ENCODE data around the gene MYLK3.

MYLK3 gene

GRCh38 chr16:46718214-46718613, 29.9 kb downstream of the MYLK3 start:
- no peak overlapping the region for H3K4me3 ChIP-seq (replicated peaks in 1 of 2; ENCODE audit: low read depth in 2 of 2, low read length in 2 of 2)
- TF ChIP-seq, protein P1, sequence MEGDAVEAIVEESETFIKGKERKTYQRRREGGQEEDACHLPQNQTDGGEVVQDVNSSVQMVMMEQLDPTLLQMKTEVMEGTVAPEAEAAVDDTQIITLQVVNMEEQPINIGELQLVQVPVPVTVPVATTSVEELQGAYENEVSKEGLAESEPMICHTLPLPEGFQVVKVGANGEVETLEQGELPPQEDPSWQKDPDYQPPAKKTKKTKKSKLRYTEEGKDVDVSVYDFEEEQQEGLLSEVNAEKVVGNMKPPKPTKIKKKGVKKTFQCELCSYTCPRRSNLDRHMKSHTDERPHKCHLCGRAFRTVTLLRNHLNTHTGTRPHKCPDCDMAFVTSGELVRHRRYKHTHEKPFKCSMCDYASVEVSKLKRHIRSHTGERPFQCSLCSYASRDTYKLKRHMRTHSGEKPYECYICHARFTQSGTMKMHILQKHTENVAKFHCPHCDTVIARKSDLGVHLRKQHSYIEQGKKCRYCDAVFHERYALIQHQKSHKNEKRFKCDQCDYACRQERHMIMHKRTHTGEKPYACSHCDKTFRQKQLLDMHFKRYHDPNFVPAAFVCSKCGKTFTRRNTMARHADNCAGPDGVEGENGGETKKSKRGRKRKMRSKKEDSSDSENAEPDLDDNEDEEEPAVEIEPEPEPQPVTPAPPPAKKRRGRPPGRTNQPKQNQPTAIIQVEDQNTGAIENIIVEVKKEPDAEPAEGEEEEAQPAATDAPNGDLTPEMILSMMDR (IDR thresholded peaks at IDR 0.05; ENCODE audit: low read depth, low read length): no peak
- DNase-seq (ENCODE audit: low read depth in 2 of 2): no peak

DNA sequence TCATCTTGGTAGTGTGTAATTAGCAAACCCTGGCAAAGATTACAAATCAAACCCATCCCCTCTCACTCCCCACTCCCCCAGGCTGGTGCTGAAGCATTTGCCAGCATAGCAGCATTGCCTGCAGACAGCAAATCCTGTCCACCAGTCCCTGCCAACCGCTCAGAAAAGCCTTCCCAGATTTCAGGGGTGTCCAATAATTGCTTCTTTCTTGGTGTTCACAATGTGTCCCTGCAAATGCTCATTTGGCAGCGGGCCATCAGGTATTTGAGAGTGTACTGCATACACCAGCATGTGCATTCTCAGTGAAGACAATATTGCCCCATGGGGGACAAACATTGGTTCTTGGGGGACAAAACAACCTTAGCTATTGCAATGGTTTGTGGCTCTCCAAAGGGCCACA, 30.5 kb downstream of the MYLK3 start:
- DNase-seq (ENCODE audit: low read depth in 2 of 2): no peak
- TF ChIP-seq, protein P1 (IDR thresholded peaks at IDR 0.05; ENCODE audit: low read depth, low read length): no peak
- H3K4me3 ChIP-seq (replicated peaks in 1 of 2; ENCODE audit: low read depth in 2 of 2, low read length in 2 of 2): no peak overlapping the region

- TF ChIP-seq, protein P1 (IDR thresholded peaks at IDR 0.05; ENCODE audit: low read depth, low read length): no peak
- DNase-seq (ENCODE audit: low read depth in 2 of 2): peak in 1 of 2 donors; percentile 5
- no peak overlapping the region for H3K4me3 ChIP-seq (replicated peaks in 1 of 2; ENCODE audit: low read depth in 2 of 2, low read length in 2 of 2)
Measured at GRCh38 chr16:46715769-46716305, 32.3 kb downstream of the MYLK3 start.

DNA sequence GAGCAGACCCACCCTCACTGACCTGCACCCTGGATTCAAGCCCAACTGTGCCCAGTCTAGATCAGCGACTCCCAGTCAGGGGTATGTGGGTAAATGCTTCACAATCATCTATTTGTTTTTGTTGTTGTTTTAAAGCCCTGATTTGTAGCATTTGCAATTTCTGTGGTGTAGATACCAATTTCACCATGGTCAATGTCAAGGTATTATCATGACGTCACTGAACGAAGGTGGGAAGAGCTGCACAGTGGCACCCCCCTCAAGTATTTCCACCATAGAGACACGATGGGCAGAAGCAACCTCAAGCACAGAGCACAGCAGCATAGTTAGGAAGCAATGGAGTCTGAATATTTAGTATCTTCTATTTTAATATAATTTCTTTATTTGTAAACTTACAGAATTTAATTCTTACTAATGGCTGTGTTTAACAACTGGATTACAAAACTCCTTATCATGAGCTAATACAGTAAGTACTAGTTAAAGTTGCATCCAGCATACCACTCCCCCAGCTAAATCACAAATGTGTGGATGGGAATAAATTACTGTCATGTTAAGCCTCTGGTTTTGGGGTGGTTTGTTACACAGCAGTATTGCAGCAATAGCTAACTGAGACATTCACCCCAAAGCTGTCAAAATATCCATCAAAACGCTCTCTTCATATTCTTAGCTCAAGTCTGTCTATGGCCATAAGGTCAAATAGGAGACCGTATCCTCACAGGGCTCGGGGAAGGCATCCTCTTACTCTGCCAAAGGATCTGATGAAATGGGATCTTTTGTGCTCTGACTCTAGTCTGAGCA, 33.1 kb downstream of the MYLK3 start:
- TF ChIP-seq, protein P1 (IDR thresholded peaks at IDR 0.05; ENCODE audit: low read depth, low read length): no peak
- DNase-seq (ENCODE audit: low read depth in 2 of 2): no peak
- no peak overlapping the region for H3K4me3 ChIP-seq (replicated peaks in 1 of 2; ENCODE audit: low read depth in 2 of 2, low read length in 2 of 2)

DNA sequence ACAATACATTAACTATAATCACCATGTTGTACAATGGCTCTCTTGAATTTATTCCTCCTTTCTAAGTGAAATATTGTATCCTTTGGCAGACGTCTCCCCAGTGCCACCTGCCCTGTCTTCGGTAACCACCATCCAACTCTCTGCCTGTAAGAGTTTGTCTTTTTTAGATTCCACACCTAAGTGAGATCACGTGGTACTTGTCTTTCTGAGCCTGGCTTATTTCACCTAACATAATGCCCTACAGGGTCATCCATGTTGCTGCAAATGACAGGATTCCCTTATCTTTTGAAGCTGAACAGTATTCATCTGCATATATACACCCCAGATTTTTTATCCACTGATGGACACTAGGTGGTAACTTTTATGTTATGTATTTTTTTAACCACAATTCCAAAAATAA, 34.5 kb downstream of the MYLK3 start:
- no peak for DNase-seq (ENCODE audit: low read depth in 2 of 2)
- TF ChIP-seq, protein P1 (IDR thresholded peaks at IDR 0.05; ENCODE audit: low read depth, low read length): no peak
- H3K4me3 ChIP-seq (replicated peaks in 1 of 2; ENCODE audit: low read depth in 2 of 2, low read length in 2 of 2): no peak overlapping the region

DNA sequence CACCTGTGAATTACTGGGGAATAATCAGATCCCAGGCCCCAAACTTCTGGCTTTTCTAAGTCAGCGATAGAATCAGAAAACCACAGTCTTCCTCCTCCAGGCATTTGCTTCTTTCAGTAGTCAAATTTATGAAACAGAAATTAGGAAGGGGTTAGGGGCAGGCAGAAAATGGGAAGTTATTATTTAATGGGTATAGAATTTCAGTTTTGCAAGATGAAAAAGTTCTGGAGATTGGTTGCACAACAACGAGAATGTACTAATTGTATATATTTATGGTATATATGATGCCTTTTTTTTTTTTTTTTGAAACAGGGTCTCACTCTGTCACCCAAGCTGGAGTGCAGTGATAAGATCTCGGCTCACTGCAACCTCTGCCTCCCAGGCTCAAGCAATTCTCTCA, 35.2 kb downstream of the MYLK3 start:
- no peak overlapping the region for H3K4me3 ChIP-seq (replicated peaks in 1 of 2; ENCODE audit: low read depth in 2 of 2, low read length in 2 of 2)
- TF ChIP-seq, protein P1 (IDR thresholded peaks at IDR 0.05; ENCODE audit: low read depth, low read length): no peak
- no peak for DNase-seq (ENCODE audit: low read depth in 2 of 2)

All from cardiac fibroblast (primary cell).